HG03442 (cell line): ENCODE data around the gene ADM.

Experiments
- ATAC-seq: cut with Tn5 transposase; IDR thresholded peaks from one replicate; pipeline ENCODE4 v1.9.1; 2021; ENCODE audit warnings: mild to moderate bottlenecking, moderate library complexity; ENCODE audit not compliant: unreplicated experiment

Gene ADM

DNA sequence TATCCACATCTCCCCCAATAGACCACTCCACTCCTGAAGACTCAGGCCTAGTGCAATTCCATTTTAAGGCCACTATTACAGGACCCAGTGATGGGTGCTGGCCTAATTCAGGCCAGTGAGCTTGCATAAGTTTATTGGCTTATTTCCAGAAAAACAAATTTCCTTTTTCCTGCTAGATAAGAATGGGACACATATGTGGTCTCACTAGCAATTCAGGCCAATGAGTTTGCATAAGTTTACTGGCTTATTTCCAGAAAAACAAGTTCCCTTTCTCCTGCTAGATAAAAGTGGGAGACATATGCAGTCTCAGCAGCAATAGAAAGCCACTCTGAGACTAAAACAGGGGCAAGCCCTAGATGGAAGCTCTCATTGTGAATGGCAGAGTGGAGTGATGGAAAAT, 22.4 kb downstream of the ADM start:
- ATAC-seq, result no peak

DNA sequence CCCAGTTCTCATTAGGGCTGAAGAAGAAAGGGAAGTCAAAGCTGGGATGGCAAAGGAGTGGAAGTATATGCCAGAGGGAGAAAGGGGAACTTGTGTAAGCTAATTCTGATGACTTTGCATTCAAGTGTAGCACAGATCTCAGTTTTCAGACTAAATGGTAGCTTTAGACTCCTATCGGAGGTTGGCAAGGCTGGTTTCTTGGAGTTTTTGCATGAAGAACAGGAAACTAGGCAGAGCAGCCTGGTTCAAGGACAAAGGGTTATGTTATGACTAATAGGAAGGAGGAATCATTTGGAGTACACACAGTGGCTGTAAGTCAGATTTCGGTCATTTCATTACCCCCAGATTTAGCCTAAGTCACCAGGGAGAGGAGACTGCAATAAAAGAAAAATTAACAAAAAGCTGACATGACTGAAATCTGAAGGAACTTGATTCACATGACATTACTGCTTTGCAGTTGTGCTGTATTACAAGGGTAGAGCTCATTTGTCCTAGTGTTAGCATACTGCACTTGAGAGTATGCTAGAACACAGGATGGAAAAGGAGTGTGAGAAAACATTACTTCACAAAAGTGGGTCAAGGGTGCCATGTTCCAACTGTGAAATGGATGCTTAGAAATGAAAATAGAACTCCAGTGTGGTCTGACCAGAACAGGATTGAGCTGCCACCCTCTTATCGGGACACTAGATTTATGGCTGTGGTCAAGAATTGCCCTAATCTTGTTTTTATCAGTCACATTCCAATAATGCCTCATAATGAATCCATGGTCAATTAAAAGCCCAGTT, 23.6 kb downstream of the ADM start:
- ATAC-seq, result no peak

GRCh38 chr11:10329356-10329755, 24.5 kb downstream of the ADM start:
- ATAC-seq, result no peak

DNA sequence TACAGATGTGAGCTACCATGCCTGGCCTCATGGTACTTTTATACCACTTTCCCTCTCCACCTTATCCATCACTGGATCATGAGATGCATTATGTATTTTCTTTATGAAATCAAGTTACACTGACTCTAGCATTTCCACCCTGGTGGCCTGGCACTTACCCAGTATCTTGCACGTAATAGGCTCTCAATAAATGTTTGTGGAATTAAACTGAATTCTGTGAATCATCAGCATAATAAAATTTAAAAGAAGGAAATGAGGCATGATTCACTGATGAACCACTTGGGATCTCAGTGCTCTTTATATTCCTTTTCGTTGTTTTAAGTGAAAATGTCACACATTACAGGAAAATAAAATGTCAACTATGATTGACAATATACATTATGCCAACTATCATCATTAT, 25.1 kb downstream of the ADM start:
- ATAC-seq, result no peak

- ATAC-seq, result no peak
Measured at GRCh38 chr11:10331548-10332289, 26.8 kb downstream of the ADM start.

DNA sequence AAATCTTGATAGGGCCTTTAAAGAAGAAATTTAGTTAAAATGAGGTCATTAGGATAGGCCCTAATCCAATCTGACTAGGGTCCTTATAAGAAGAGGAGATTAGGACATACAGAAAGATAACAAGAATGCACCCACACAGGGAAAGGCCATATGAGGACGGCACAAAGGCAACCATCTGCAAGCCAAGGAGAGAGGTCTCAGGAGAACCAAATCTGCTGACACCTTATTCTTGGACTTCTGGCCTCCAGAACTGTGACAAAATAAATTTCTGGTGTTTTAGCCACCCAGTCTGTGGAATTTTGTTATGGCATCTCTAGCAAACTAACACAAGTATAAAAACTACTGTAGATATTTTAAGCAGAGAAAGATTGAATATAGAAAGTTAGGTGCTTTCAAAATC, 28.6 kb downstream of the ADM start:
- ATAC-seq, result no peak

DNA sequence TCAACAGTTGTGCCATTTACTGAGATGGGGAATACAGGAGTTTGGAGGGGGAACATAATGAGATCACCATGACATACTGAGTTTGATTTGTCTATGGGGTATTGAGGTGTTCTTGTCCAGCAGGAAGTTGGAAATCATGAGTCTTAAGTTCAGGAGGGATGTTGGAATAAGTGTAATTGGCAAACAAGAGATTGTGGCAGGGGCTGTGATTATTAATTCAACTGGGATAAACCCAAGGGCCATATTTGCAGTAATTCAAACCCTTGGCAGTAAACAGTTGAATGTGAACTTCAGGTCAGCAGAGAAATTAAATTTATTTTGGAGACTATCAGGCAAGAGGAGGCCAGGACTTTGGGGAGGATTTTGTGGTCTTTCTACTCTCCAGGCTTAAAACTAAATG, 33.4 kb downstream of the ADM start:
- ATAC-seq, result no peak

GRCh38 chr11:10348650-10349280, 43.9 kb downstream of the ADM start:
- ATAC-seq, result no peak

DNA sequence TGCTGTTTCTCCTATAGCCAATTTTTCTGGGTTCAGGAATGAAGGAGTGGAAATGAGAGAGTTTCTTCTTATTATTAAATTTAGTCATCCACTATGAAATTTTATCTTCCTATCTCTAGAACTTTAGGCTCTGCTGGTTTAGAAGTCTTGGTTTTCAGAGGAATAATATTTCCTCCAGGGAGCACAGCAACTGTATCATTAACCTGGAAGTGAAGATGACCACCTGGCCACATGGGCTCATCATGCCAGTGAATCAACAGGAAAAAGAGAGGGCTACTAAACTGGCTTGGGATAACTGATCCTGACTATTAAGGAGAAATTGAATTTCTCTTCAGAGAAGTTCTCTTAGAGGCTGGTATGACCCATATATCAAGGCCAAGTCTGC, 44.4 kb downstream of the ADM start:
- no peak for ATAC-seq

DNA sequence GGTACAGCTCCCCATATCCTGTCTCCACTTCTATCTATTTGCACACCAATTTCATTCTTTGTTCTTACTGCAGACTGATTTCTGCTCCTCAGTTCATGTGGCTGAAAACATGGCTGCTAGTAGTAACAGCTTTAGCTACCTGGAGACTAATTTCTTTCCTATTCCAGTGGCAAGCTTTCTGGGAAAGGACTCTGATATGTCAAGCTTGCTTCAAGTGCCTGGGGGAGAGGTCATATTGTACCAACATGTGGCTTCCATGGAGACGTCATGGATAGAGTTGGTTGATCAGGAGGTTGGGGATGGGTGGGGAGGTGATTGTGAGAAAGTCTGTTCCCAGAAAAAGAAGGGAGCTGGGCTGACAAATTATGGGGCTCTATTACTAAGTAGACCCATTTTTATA, 44.9 kb downstream of the ADM start:
- no peak for ATAC-seq

DNA sequence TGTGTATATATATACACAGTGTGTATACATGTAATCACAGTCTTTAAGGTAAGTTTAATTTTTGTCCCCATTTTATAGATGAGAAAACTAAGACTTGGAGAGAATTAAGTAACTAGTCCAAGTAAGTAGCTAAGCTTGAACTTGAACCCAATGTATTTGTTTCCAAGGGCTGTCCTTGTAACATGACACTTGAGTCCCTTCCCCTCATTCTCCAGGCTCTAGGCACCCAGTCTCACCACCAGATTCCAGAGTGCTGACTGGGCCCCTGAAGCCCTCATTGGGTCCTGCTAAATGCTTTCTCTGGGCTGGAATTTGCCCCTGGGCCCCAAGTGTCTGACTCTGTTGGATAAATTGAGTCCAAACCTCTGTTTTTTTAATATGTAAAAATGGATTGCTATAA, 45.5 kb downstream of the ADM start:
- ATAC-seq, result no peak

GRCh38 chr11:10351435-10351764, 46.5 kb downstream of the ADM start:
- ATAC-seq, result no peak

DNA sequence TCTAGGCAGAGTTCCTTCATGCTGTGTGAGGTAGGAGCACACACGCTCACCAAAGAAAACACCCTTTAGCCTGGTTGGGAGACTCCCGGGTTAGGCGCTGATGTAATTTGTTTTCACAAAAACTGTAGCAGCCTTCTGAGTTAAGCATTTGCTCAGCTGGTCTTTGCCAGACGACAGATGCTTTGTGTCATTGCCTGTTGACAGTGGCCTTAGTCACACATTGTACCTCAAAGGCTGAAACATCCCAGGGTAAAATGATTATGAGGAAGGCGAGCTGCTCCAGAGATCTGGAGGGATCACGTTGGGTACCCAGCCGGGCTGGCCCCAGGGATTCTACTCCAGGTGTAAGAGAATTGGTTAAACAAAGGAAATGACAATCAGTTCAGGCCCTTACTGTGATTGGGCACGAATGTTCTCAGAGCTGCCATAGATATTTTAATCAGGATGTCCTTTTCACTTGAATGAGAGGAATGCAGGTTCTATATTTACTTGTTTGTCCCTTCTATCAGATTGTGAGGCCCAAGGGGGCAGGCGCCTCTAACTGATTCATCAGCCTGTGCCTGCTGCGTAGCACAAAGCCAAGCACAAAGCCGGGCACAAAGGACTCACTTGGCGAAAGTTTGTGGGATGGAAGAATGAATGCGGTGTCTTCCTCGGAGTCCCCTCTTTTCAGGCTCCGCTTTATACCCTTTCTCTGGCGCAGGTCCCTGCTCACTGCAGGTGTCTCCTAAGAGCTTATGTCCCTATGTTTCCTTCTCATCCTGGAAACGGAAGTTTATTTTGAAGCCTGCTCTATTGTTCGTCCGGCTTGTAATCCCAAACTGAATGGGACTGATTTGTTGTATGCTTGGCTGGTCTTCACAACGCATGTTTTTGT, 47.1 kb downstream of the ADM start:
- no peak for ATAC-seq

DNA sequence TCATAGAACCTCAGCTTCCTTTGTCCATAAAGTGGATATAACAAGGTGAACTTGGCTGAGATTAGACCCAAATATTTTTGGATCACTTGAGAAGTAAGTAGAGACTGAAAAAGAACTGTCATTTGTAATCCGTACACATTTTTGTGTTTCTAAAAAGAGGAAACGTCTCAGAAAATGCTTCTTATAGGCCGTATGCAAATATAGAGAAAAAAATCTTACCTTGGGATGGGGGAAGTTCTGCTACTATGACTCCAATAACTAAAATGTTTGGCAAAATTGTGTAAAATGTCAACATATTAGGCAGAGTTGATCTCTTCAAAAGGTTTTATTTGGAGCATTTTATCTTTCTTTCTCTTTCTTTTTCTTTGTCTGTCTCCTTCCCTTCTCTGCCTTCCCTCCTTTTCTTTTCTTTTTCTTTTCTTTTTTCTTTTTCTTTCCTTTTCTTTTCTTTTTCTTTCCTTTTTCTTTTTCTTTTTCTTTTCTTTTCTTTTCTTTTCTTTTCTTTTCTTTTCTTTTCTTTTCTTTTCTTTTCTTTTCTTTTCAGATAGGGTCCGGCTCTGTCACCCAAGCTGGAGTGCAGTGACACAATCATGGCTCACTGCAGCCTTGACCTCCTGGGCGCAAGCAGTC, 48.2 kb downstream of the ADM start:
- ATAC-seq, result no peak

DNA sequence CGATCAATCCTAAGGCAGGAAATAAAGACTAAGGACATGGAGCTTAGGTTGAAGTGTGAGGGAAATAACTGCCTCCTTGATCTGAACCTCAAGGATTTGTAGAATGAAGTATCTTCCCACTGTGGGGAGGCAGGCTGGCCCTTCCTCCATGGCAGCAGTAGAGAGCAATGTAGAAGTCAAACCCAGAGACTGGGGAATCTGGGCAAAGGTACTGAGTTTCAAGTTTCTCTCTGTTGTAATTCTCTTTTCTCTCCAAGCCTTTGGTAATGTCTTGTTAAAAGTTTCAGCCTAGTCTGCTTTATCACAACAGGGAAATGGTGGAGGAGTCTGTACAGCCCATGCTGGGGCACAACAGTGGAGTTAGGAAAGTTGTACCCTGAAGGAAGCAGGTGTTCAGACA, 49.5 kb downstream of the ADM start:
- ATAC-seq, result no peak

DNA sequence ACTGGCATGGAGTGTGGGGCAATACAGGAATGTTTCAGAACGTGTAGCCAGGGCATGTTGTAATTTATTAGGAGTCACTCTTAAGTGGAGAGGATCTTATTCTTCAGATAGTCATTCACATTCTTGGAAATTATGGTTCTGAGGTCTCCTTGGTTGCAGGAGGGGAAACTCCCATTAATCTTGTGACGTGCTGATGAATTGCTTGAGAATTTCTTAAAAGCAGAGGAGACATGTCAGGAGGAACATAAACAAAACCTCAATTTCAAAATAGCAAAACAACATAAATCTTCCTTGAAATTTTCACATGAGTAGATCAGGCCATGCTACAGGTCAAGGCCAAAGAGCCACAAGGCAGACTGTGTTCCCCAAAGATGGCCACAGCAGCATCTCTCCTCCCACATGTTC, 50.4 kb downstream of the ADM start:
- ATAC-seq, result no peak

DNA sequence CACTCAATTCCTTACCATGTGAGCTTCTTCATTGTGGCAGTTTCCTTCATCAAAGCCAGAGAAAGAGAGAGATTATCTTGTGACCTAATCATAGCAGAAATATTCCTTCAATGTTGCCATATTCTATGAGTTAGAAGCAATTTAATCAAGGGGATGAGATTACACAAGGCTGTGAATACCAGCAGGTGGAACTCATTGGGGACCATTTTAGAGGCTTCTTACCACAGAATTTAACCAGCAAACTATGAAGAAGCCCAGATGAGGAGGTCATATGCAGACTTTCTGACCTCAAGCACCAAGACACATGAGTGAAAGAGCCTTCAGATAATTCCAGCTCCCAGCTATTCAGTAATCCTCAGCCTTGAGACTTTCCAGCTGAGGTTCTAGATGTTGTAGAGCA, 51.3 kb downstream of the ADM start:
- no peak for ATAC-seq
